WERI-Rb-1 (cell line): Measurements from ENCODE around the gene TWIST1.

Experiments
- DNase-seq: peaks from one replicate; pipeline ENCODE4 v3.0.0-alpha.2; 2020
- H3K27ac ChIP-seq: fragments of 250-450 bp; sonication (Bioruptor Pico); 2 replicates; pipeline ENCODE4 v1.5.1; 2020; ENCODE audit warnings: mild to moderate bottlenecking, moderate library complexity
- H3K27me3 ChIP-seq: fragments of 250-450 bp; sonication (Bioruptor Pico); 2 replicates; pipeline ENCODE4 v1.5.1; 2021; ENCODE audit warnings: mild to moderate bottlenecking, low read depth, moderate library complexity; ENCODE audit not compliant: insufficient read depth, severe bottlenecking
- H3K36me3 ChIP-seq: fragments of 250-450 bp; sonication (Bioruptor Pico); 2 replicates; pipeline ENCODE4 v1.5.1; 2020; ENCODE audit warnings: mild to moderate bottlenecking, moderate library complexity
- H3K4me3 ChIP-seq: 2 replicates; pipeline ENCODE4 v1.5.1; 2011; ENCODE audit warnings: low read depth, mild to moderate bottlenecking, control low read depth, low read length
- H3K9me3 ChIP-seq: fragments of 250-450 bp; sonication (Bioruptor Pico); 2 replicates; pipeline ENCODE4 v1.5.1; 2021; ENCODE audit warnings: mild to moderate bottlenecking, moderate library complexity; ENCODE audit not compliant: severe bottlenecking
- CTCF ChIP-seq: IDR thresholded peaks from 2 replicates; pipeline ENCODE4 v1.5.1; 2011; ENCODE audit warnings: low read depth, mild to moderate bottlenecking, control low read depth, inconsistent platforms, low read length

The TWIST1 gene

GRCh38 chr7:19101472-19101871 is 16.0 kb downstream of the TWIST1 start:
- no peak for DNase-seq
- Histone ChIP-seq H3K27ac (no peak overlapping the region), H3K9me3 (no peaks in the 10 kb centered on the region), H3K36me3 (no peaks in the 10 kb centered on the region), H3K4me3 (no peak overlapping the region), H3K27me3 (peaks cover 5% of the 10 kb centered on the region)
- TF ChIP-seq CTCF, result no peak

- TF ChIP-seq CTCF, result no peak
- H3K4me3 ChIP-seq, result no peak overlapping the region
- no peaks in the 10 kb centered on the region for H3K9me3 ChIP-seq
- no peak overlapping the region for H3K27ac ChIP-seq
- no peaks in the 10 kb centered on the region for H3K36me3 ChIP-seq
- no peaks in the 10 kb centered on the region for H3K27me3 ChIP-seq
- no peak for DNase-seq
Observed at GRCh38 chr7:19099924-19100323, 17.5 kb downstream of the TWIST1 start.

- no peaks in the 10 kb centered on the region for H3K36me3 ChIP-seq
- no peaks in the 10 kb centered on the region for H3K9me3 ChIP-seq
- no peak overlapping the region for H3K4me3 ChIP-seq
- no peak for DNase-seq
- TF ChIP-seq CTCF, result no peak
- H3K27me3 ChIP-seq, result no peaks in the 10 kb centered on the region
- no peak overlapping the region for H3K27ac ChIP-seq
Observed at GRCh38 chr7:19099194-19099593, 18.2 kb downstream of the TWIST1 start.

GRCh38 chr7:19098510-19098909 is 18.9 kb downstream of the TWIST1 start:
- Histone ChIP-seq H3K27ac (no peak overlapping the region), H3K27me3 (no peaks in the 10 kb centered on the region), H3K4me3 (no peak overlapping the region), H3K9me3 (no peaks in the 10 kb centered on the region), H3K36me3 (no peaks in the 10 kb centered on the region)
- TF ChIP-seq CTCF, result no peak
- no peak for DNase-seq

GRCh38 chr7:19097165-19098055 is 20.0 kb downstream of the TWIST1 start:
- Histone ChIP-seq H3K4me3 (no peak overlapping the region), H3K27me3 (no peaks in the 10 kb centered on the region), H3K27ac (no peak overlapping the region), H3K36me3 (no peaks in the 10 kb centered on the region), H3K9me3 (no peaks in the 10 kb centered on the region)
- no peak for TF ChIP-seq CTCF
- DNase-seq, result no peak
